Keratinocyte (primary cell): ENCODE data around the gene CHML. TPM values are rescaled to one million over a fixed set of nuclear protein-coding genes. Genes with fewer than 3 reads are reported as not detected.
"Not testable (repeated sequence)": the region's sequence is repeated elsewhere in the genome, so short reads cannot be mapped to it uniquely, and the experiment has no call there.

Source experiments
- DNase-seq: peaks from one replicate; pipeline ENCODE4 v3.0.0-alpha.2; 2011; ENCODE audit warnings: low read depth, missing footprints, low spot score
- FAIRE-seq: peaks from 2 replicates; lab custom pipeline; 2011; peaks lifted over from hg19 to GRCh38; lab: Jason Lieb, UNC
- H2AFZ ChIP-seq: 2 replicates; pipeline ENCODE4 v1.6.0; 2012; ENCODE audit warnings: low read length, control low read depth, inconsistent platforms; ENCODE audit not compliant: control insufficient read depth
- H3K27ac ChIP-seq: 2 replicates; pipeline ENCODE4 v1.5.1; 2011; ENCODE audit warnings: low read length; ENCODE audit not compliant: control insufficient read depth, insufficient read depth
- H3K27me3 ChIP-seq: 3 replicates; pipeline ENCODE4 v1.6.0; 2011; ENCODE audit warnings: low read length; ENCODE audit not compliant: control insufficient read depth, insufficient read depth; ENCODE audit errors: extremely low read depth
- H3K36me3 ChIP-seq, 2 experiments: 2 replicates in 1 of 2; 3 replicates in 1 of 2; pipeline ENCODE4 v1.5.1; 2011; ENCODE audit warnings: low read length in 2 of 2, mild to moderate bottlenecking in 1 of 2; ENCODE audit not compliant: control insufficient read depth in 2 of 2, insufficient read depth in 2 of 2; ENCODE audit errors: extremely low read depth in 1 of 2
- H3K4me1 ChIP-seq: 3 replicates; pipeline ENCODE4 v1.5.1; 2011; ENCODE audit warnings: low read length; ENCODE audit not compliant: control insufficient read depth, insufficient read depth; ENCODE audit errors: extremely low read depth
- H3K4me2 ChIP-seq: 3 replicates; pipeline ENCODE4 v1.6.0; 2011; ENCODE audit warnings: low read depth, low read length; ENCODE audit not compliant: control insufficient read depth, insufficient read depth; ENCODE audit errors: extremely low read depth
- H3K4me3 ChIP-seq, 3 experiments: fragments of 200-600 bp in 1 of 3; sonication (generic) in 1 of 3; 2 replicates in 2 of 3; 3 replicates in 1 of 3; pipeline ENCODE4 v1.5.1; 2011 to 2016; ENCODE audit warnings: low read length in 3 of 3, mild to moderate bottlenecking in 3 of 3, control low read depth in 2 of 3, inconsistent platforms in 1 of 3, low read depth in 1 of 3, mixed read lengths in 1 of 3, mixed run types in 1 of 3, moderate library complexity in 1 of 3; ENCODE audit not compliant: control insufficient read depth in 2 of 3, insufficient read depth in 2 of 3; ENCODE audit errors: extremely low read depth in 1 of 3
- H3K79me2 ChIP-seq: 2 replicates; pipeline ENCODE4 v1.6.0; 2012; ENCODE audit warnings: low read length; ENCODE audit not compliant: control insufficient read depth, insufficient read depth
- H3K9ac ChIP-seq: 3 replicates; pipeline ENCODE4 v1.6.0; 2011; ENCODE audit warnings: low read length; ENCODE audit not compliant: control insufficient read depth, insufficient read depth; ENCODE audit errors: extremely low read depth
- H3K9me1 ChIP-seq: 3 replicates; pipeline ENCODE4 v1.6.0; 2011; ENCODE audit warnings: low read length; ENCODE audit not compliant: control insufficient read depth, insufficient read depth; ENCODE audit errors: extremely low read depth
- H3K9me3 ChIP-seq: 2 replicates; pipeline ENCODE4 v1.5.1; 2012; ENCODE audit warnings: low read depth, low read length; ENCODE audit not compliant: control insufficient read depth
- H4K20me1 ChIP-seq: 3 replicates; pipeline ENCODE4 v1.6.0; 2011; ENCODE audit warnings: low read length; ENCODE audit not compliant: control insufficient read depth, insufficient read depth; ENCODE audit errors: extremely low read depth
- CTCF ChIP-seq, 3 experiments: IDR thresholded peaks in 1 of 3; conservative IDR thresholded peaks in 1 of 3; optimal IDR thresholded peaks in 1 of 3; 2 replicates in 2 of 3; 3 replicates in 1 of 3; pipeline versions ENCODE3 to v1.5.1; 2011; ENCODE audit warnings: low read length in 3 of 3, mild to moderate bottlenecking in 3 of 3, moderate library complexity in 2 of 3, control low read depth in 1 of 3, inconsistent platforms in 1 of 3; ENCODE audit not compliant: insufficient read depth in 2 of 3; ENCODE audit errors: extremely low read depth in 1 of 3
- EZH2 ChIP-seq: IDR thresholded peaks from one replicate; pipeline ENCODE4 v1.6.1; 2012; ENCODE audit warnings: inconsistent platforms, mild to moderate bottlenecking, low read length, moderate library complexity
- dilution Hi-C: fragments of 300-500 bp; cut with MboI; formaldehyde crosslinking; loops from one replicate; pipeline ENCODE4 v1.7.0; 2020; ENCODE audit warnings: low sequenced_read_pairs; ENCODE audit not compliant: extremely low pct_ligation_motif_present
- polyA plus RNA-seq, 5 experiments: library from polyadenylated mRNA; depleted of rRNA in 3 of 5; stranded (reverse) in 3 of 5; stranded (forward) in 1 of 5; unstranded in 1 of 5; fragments of >200 nt; gene quantifications; 1 replicate in 1 of 5; 2 replicates in 3 of 5; 3 replicates in 1 of 5; pipeline versions ENCODE4 v1.2.1 to v1.2.3, GENCODE V29; 2011 to 2012; ENCODE audit warnings: missing spikeins in 2 of 5, low read depth in 1 of 5, low replicate concordance in 1 of 5

CHML gene
- polyA plus RNA-seq, 1 donor (not counting 4 experiments of a cell fraction or from before 2014, with no cell fraction given): 8.3 TPM

GRCh38 chr1:241684108-241684507, 43.9 kb upstream of the CHML start:
- peaks cover 9% of the 10 kb centered on the region for H3K4me1 ChIP-seq
- H3K9ac ChIP-seq: no peak overlapping the region
- H3K9me1 ChIP-seq: no peaks in the 10 kb centered on the region
- dilution Hi-C loops: no loop called here
- DNase-seq: no peak
- no peak overlapping the region for H3K4me2 ChIP-seq
- TF ChIP-seq CTCF (optimal IDR thresholded peaks at IDR 0.05 in 1 of 3, IDR thresholded peaks at IDR 0.05 in 1 of 3, conservative IDR thresholded peaks at IDR 0.05 in 1 of 3; ENCODE audit: extremely low read depth in 1 of 3, insufficient read depth in 2 of 3, low read length in 3 of 3): no peak
- no peak for TF ChIP-seq EZH2
- H3K27me3 ChIP-seq: no peaks in the 10 kb centered on the region
- no peaks in the 10 kb centered on the region for H3K79me2 ChIP-seq
- H2AFZ ChIP-seq: no peak overlapping the region
- H3K9me3 ChIP-seq: no peaks in the 10 kb centered on the region
- H4K20me1 ChIP-seq: no peaks in the 10 kb centered on the region
- H3K27ac ChIP-seq: no peak overlapping the region
- H3K4me3 ChIP-seq: no peak overlapping the region
- no peak for FAIRE-seq
- H3K36me3 ChIP-seq: no peaks in the 10 kb centered on the region

- no peaks in the 10 kb centered on the region for H4K20me1 ChIP-seq
- no peaks in the 10 kb centered on the region for H3K27me3 ChIP-seq
- H3K36me3 ChIP-seq: no peaks in the 10 kb centered on the region
- H3K9ac ChIP-seq: no peak overlapping the region
- no peaks in the 10 kb centered on the region for H3K9me1 ChIP-seq
- TF ChIP-seq EZH2 (no peak), CTCF (optimal IDR thresholded peaks at IDR 0.05 in 1 of 3, IDR thresholded peaks at IDR 0.05 in 1 of 3, conservative IDR thresholded peaks at IDR 0.05 in 1 of 3; ENCODE audit: extremely low read depth in 1 of 3, insufficient read depth in 2 of 3, low read length in 3 of 3) (no peak)
- no peaks in the 10 kb centered on the region for H3K9me3 ChIP-seq
- no peak for DNase-seq
- H3K4me1 ChIP-seq: peaks cover under 1% of the 10 kb centered on the region
- dilution Hi-C loops: no loop called here
- H3K27ac ChIP-seq: no peak overlapping the region
- no peak overlapping the region for H3K4me3 ChIP-seq
- H3K79me2 ChIP-seq: no peaks in the 10 kb centered on the region
- FAIRE-seq: no peak
- H2AFZ ChIP-seq: no peak overlapping the region
- H3K4me2 ChIP-seq: no peak overlapping the region
Measured at GRCh38 chr1:241682921-241683320, 42.8 kb upstream of the CHML start.

- H3K27me3 ChIP-seq, H3K4me2 ChIP-seq, dilution Hi-C loops: not testable (repeated sequence)
Measured at GRCh38 chr1:241681861-241682448, 41.8 kb upstream of the CHML start.

More at GRCh38 chr1:241681861-241682448, 41.8 kb upstream of the CHML start:
- H4K20me1 ChIP-seq, H3K9me3 ChIP-seq, H2AFZ ChIP-seq, H3K9ac ChIP-seq, DNase-seq, H3K79me2 ChIP-seq, H3K4me1 ChIP-seq, H3K27ac ChIP-seq, FAIRE-seq, H3K4me3 ChIP-seq, H3K36me3 ChIP-seq, H3K9me1 ChIP-seq: not testable (repeated sequence)
